SK-N-SH (cell line): ENCODE results near the gene OXCT1.

Experiments
- FOXM1 ChIP-seq: IDR thresholded peaks from 2 replicates; pipeline ENCODE4 v1.4.0; 2012; ENCODE audit warnings: low read depth, mild to moderate bottlenecking
- NFIC ChIP-seq: IDR thresholded peaks from 2 replicates; pipeline ENCODE4 v1.4.0; 2012; ENCODE audit warnings: borderline replicate concordance
- POLR2AphosphoS5 ChIP-seq: IDR thresholded peaks from 2 replicates; pipeline ENCODE4 v1.6.1; 2012; ENCODE audit warnings: low read depth, low read length
- RCOR1 ChIP-seq: fragments of 150-350 bp; IDR thresholded peaks from 2 replicates; pipeline ENCODE4 v1.6.1; 2017; ENCODE audit warnings: antibody characterized with exemption, low read length
- YY1 ChIP-seq: IDR thresholded peaks from 2 replicates; pipeline ENCODE4 v1.4.0; 2012; ENCODE audit warnings: low read depth, mild to moderate bottlenecking
- TF ChIP-seq, protein P1 (sequence below): fragments of 200-600 bp; sonication (generic); IDR thresholded peaks from 2 replicates; pipeline ENCODE4 v1.6.1; 2017; ENCODE audit warnings: antibody characterized with exemption, mild to moderate bottlenecking, moderate library complexity
- TF ChIP-seq, protein P2 (sequence below): IDR thresholded peaks from 2 replicates; pipeline ENCODE4 v1.4.0; 2012; ENCODE audit warnings: low read depth, borderline replicate concordance
- TF ChIP-seq, protein P3 (sequence below): fragments of 150-350 bp; IDR thresholded peaks from 2 replicates; pipeline ENCODE4 v1.6.1; 2016; ENCODE audit warnings: mild to moderate bottlenecking, low read depth, low read length
- TF ChIP-seq, protein P4 (sequence below): IDR thresholded peaks from 2 replicates; pipeline ENCODE4 v1.4.0; 2012; ENCODE audit warnings: low read depth
- TF ChIP-seq, protein P5 (sequence below): fragments of 150-350 bp; IDR thresholded peaks from 2 replicates; pipeline ENCODE4 v1.6.1; 2017; ENCODE audit warnings: antibody characterized with exemption, low read length, low read depth, borderline replicate concordance

DNA sequence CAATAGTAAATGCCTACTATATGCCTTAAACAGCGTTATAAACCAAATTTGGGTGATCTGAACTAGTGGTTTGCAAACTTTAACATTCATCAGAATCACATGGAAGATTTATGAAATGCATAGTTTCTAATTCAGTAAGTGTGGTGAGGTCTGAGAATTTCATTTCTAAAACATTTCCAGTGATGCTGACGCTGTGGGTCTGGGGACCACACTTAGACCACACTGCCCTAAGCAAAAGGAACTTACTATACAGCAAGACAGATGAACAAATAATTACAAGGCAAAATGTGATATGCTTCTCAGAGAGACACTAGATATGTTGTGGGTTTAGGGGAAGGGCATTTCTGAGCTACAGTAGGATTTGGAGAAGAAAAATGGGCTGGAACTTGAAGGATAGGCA is 72.6 kb downstream of the OXCT1 start:
- TF ChIP-seq, protein P1, sequence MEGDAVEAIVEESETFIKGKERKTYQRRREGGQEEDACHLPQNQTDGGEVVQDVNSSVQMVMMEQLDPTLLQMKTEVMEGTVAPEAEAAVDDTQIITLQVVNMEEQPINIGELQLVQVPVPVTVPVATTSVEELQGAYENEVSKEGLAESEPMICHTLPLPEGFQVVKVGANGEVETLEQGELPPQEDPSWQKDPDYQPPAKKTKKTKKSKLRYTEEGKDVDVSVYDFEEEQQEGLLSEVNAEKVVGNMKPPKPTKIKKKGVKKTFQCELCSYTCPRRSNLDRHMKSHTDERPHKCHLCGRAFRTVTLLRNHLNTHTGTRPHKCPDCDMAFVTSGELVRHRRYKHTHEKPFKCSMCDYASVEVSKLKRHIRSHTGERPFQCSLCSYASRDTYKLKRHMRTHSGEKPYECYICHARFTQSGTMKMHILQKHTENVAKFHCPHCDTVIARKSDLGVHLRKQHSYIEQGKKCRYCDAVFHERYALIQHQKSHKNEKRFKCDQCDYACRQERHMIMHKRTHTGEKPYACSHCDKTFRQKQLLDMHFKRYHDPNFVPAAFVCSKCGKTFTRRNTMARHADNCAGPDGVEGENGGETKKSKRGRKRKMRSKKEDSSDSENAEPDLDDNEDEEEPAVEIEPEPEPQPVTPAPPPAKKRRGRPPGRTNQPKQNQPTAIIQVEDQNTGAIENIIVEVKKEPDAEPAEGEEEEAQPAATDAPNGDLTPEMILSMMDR, result no peak
- TF ChIP-seq FOXM1, result no peak
- TF ChIP-seq, protein P2, sequence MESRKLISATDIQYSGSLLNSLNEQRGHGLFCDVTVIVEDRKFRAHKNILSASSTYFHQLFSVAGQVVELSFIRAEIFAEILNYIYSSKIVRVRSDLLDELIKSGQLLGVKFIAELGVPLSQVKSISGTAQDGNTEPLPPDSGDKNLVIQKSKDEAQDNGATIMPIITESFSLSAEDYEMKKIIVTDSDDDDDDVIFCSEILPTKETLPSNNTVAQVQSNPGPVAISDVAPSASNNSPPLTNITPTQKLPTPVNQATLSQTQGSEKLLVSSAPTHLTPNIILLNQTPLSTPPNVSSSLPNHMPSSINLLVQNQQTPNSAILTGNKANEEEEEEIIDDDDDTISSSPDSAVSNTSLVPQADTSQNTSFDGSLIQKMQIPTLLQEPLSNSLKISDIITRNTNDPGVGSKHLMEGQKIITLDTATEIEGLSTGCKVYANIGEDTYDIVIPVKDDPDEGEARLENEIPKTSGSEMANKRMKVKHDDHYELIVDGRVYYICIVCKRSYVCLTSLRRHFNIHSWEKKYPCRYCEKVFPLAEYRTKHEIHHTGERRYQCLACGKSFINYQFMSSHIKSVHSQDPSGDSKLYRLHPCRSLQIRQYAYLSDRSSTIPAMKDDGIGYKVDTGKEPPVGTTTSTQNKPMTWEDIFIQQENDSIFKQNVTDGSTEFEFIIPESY, result no peak
- TF ChIP-seq, protein P3, sequence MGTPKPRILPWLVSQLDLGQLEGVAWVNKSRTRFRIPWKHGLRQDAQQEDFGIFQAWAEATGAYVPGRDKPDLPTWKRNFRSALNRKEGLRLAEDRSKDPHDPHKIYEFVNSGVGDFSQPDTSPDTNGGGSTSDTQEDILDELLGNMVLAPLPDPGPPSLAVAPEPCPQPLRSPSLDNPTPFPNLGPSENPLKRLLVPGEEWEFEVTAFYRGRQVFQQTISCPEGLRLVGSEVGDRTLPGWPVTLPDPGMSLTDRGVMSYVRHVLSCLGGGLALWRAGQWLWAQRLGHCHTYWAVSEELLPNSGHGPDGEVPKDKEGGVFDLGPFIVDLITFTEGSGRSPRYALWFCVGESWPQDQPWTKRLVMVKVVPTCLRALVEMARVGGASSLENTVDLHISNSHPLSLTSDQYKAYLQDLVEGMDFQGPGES, result no peak
- TF ChIP-seq, protein P4, sequence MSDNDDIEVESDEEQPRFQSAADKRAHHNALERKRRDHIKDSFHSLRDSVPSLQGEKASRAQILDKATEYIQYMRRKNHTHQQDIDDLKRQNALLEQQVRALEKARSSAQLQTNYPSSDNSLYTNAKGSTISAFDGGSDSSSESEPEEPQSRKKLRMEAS, result no peak
- TF ChIP-seq, protein P5, sequence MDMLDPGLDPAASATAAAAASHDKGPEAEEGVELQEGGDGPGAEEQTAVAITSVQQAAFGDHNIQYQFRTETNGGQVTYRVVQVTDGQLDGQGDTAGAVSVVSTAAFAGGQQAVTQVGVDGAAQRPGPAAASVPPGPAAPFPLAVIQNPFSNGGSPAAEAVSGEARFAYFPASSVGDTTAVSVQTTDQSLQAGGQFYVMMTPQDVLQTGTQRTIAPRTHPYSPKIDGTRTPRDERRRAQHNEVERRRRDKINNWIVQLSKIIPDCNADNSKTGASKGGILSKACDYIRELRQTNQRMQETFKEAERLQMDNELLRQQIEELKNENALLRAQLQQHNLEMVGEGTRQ, result no peak
- TF ChIP-seq POLR2AphosphoS5, result no peak
- TF ChIP-seq YY1, result no peak
- no peak for TF ChIP-seq RCOR1
- no peak for TF ChIP-seq NFIC
